Measurements from ENCODE around the gene WWOX. TPM values are rescaled to one million over a fixed set of nuclear protein-coding genes. Genes with fewer than 3 reads are reported as not detected.

WWOX gene
- total and polyA plus RNA-seq, 2 of the 8 experiments (the other 6 are each of a cell fraction or from before 2014, with no cell fraction given) = 5.4 to 16.7 TPM

- no peak overlapping the region for H3K4me2 ChIP-seq (ENCODE audit: insufficient read depth in 1 of 2, low read depth in 2 of 2, low read length in 2 of 2)
- no peak overlapping the region for H4K5ac ChIP-seq (ENCODE audit: insufficient read length, low read depth, low read length)
- H4K91ac ChIP-seq (replicated peaks; ENCODE audit: insufficient read length, low read length) = no peak overlapping the region
- H3K36me3 ChIP-seq (ENCODE audit: control insufficient read depth in 2 of 4, insufficient read depth in 4 of 4, low read length in 3 of 4) = no peaks in the 10 kb centered on the region
- H3K23ac ChIP-seq (ENCODE audit: insufficient read length) = no peak overlapping the region
- no peak overlapping the region for H3K27ac ChIP-seq (ENCODE audit: low read depth, low read length)
- no peak for DNase-seq (ENCODE audit: low read depth in 1 of 2, low spot score in 2 of 2)
- H3K9ac ChIP-seq (replicated peaks in 1 of 4; ENCODE audit: extremely low read depth in 1 of 4, low read depth in 3 of 4, low read length in 3 of 4) = no peak overlapping the region
- no peaks in the 10 kb centered on the region for H3K9me3 ChIP-seq (ENCODE audit: insufficient read depth in 2 of 2, low read depth in 1 of 2, low read length in 1 of 2)
- H2AK5ac ChIP-seq (ENCODE audit: low read depth, low read length) = no peak overlapping the region
- H4K8ac ChIP-seq (ENCODE audit: extremely low read depth, insufficient read depth, low read length) = no peak overlapping the region
- no peak overlapping the region for H3K56ac ChIP-seq (replicated peaks; ENCODE audit: insufficient read length, low read depth, low read length)
- H3K18ac ChIP-seq (ENCODE audit: extremely low read depth, low read length) = no peak overlapping the region
- no peaks in the 10 kb centered on the region for H3K27me3 ChIP-seq (replicated peaks in 1 of 4; ENCODE audit: control insufficient read depth in 3 of 4, extremely low read depth in 1 of 4, insufficient read depth in 3 of 4, low read length in 3 of 4)
- no peak overlapping the region for H2BK12ac ChIP-seq (ENCODE audit: low read depth, low read length)
- ChIA-PET POLR2A (ENCODE audit: partially characterized antibody) (no interaction called here), CTCF (ENCODE audit: partially characterized antibody) (interaction anchor here (2.0 kb wide), 1 partner anchor 33 kb away, joined by 5 read pairs; no protein-coding TSS in a partner anchor)
- H2BK15ac ChIP-seq (ENCODE audit: low read length) = no peak overlapping the region
- peaks cover 3% of the 10 kb centered on the region; the same call in 1 of the 2 replicates for H3K23me2 ChIP-seq (ENCODE audit: low read depth, low read length)
- no peak overlapping the region for H3K14ac ChIP-seq (ENCODE audit: insufficient read length)
- H3K4me1 ChIP-seq (replicated peaks in 1 of 4; ENCODE audit: control insufficient read depth in 3 of 4, insufficient read depth in 4 of 4, low read length in 3 of 4) = peaks cover 0 to 3% (median 0%) of the 10 kb centered on the region in 4 experiments; a peak in 1 of 7 replicates
- H2AFZ ChIP-seq (ENCODE audit: low read length) = no peak overlapping the region
- no peak overlapping the region for H2BK120ac ChIP-seq (replicated peaks; ENCODE audit: low read depth, low read length)
- no peak overlapping the region for H3K4ac ChIP-seq (replicated peaks; ENCODE audit: insufficient read length, low read depth, low read length)
- H3K79me2 ChIP-seq (ENCODE audit: control insufficient read depth in 1 of 2, insufficient read depth in 2 of 2, low read length in 2 of 2) = no peaks in the 10 kb centered on the region
- no peak for FAIRE-seq
- no peaks in the 10 kb centered on the region for H4K20me1 ChIP-seq (replicated peaks in 1 of 2; ENCODE audit: control insufficient read depth in 1 of 2, insufficient read depth in 2 of 2, low read length in 2 of 2)
- H2BK20ac ChIP-seq (ENCODE audit: low read length) = no peak overlapping the region
- no peaks in the 10 kb centered on the region; the same call in 1 of the 2 replicates for H3K79me1 ChIP-seq (ENCODE audit: low read depth, low read length)
- no peak overlapping the region for H3K4me3 ChIP-seq (ENCODE audit: extremely low read depth in 1 of 4, insufficient read depth in 2 of 4, low read depth in 3 of 4, low read length in 4 of 4)
- WGBS, 2 experiments (ENCODE audit: extremely low coverage in 1 of 2, insufficient coverage in 1 of 2, insufficient read length in 1 of 2, insufficient replicate concordance in 2 of 2, low coverage in 1 of 2, low lambda C conversion rate in 2 of 2, missing lambda C conversion rate in 1 of 2) = 89% methylated on average over 8 of the region's 8 CpGs; no CpG with 5 or more reads in 1 of the 2 experiments
- no peak overlapping the region for H2BK5ac ChIP-seq (ENCODE audit: low read depth, low read length)
- no peak for TF ChIP-seq CBX8 (IDR thresholded peaks at IDR 0.05; ENCODE audit: borderline replicate concordance, low read depth, low read length)
- no peak for TF ChIP-seq NANOG (IDR thresholded peaks at IDR 0.05; ENCODE audit: insufficient read depth, low read depth, low read length, poor library complexity, severe bottlenecking)
- TF ChIP-seq BCL11A (IDR thresholded peaks at IDR 0.05; ENCODE audit: low read depth in 2 of 2, low read length in 2 of 2) = no peak
- TF ChIP-seq CBX5 (IDR thresholded peaks at IDR 0.05; ENCODE audit: low read depth, low read length) = no peak
- TF ChIP-seq CTCF (IDR thresholded peaks at IDR 0.05; ENCODE audit: control extremely low read depth in 1 of 3, insufficient read depth in 1 of 3, low read depth in 1 of 3, low read length in 3 of 3) = no peak
- no peak for TF ChIP-seq RXRA (IDR thresholded peaks at IDR 0.05; ENCODE audit: insufficient read depth, low read depth, low read length)
- TF ChIP-seq JUND (IDR thresholded peaks at IDR 0.05; ENCODE audit: low read length) = no peak
- TF ChIP-seq EZH2 (IDR thresholded peaks at IDR 0.05; ENCODE audit: low read depth, low read length, severe bottlenecking) = no peak
- no peak for TF ChIP-seq POLR2AphosphoS5 (IDR thresholded peaks at IDR 0.05; ENCODE audit: low read depth, low read length)
- TF ChIP-seq E2F6 (IDR thresholded peaks at IDR 0.05) = no peak
- no peak for TF ChIP-seq YY1 (IDR thresholded peaks at IDR 0.05; ENCODE audit: low read depth, low read length)
Observed at GRCh38 chr16:78956859-78957258, 857.4 kb downstream of the WWOX start.

Measured in H1 (cell line).